ENCODE data around the gene NQO1. TPM values are rescaled to one million over a fixed set of nuclear protein-coding genes. Genes with fewer than 3 reads are reported as not detected.

Gene NQO1
- total and polyA plus RNA-seq, 2 of the 13 experiments (the other 11 are each of a cell fraction or from before 2014, with no cell fraction given): 464 to 1,060 TPM

- TF ChIP-seq PBX2 (CRISPR knock-in tag; IDR thresholded peaks at IDR 0.05) (no peak), RCOR2 (CRISPR knock-in tag; IDR thresholded peaks at IDR 0.05) (no peak), ZNF503 (CRISPR knock-in tag; IDR thresholded peaks at IDR 0.05) (no peak; the same call in 1 of the 2 replicates), KDM1A (CRISPR knock-in tag; IDR thresholded peaks at IDR 0.05) (no peak), HNRNPK (IDR thresholded peaks at IDR 0.05; ENCODE audit: low read depth, low read length, poor library complexity, severe bottlenecking) (no peak), CREB1 (IDR thresholded peaks at IDR 0.05) (no peak), CREB1 (CRISPR knock-in tag; IDR thresholded peaks at IDR 0.05) (no peak; the same call in 1 of the 2 replicates), SRY (CRISPR knock-in tag; IDR thresholded peaks at IDR 0.05) (no peak), CHD2 (IDR thresholded peaks at IDR 0.05; ENCODE audit: low read depth, low read length) (no peak), FIP1L1 (IDR thresholded peaks at IDR 0.05; ENCODE audit: borderline replicate concordance, insufficient read depth, low read depth, low read length) (no peak), ZBTB42 (CRISPR knock-in tag; IDR thresholded peaks at IDR 0.05) (no peak), CBX1 (IDR thresholded peaks at IDR 0.05; ENCODE audit: low read depth) (no peak), ZNF414 (CRISPR knock-in tag; IDR thresholded peaks at IDR 0.05) (no peak), ZHX2 (IDR thresholded peaks at IDR 0.05; ENCODE audit: low read depth) (no peak), ZHX2 (CRISPR knock-in tag; IDR thresholded peaks at IDR 0.05; ENCODE audit: borderline replicate concordance) (no peak), ZUFSP (CRISPR knock-in tag; IDR thresholded peaks at IDR 0.05; ENCODE audit: borderline replicate concordance) (no peak), TAF1 (CRISPR knock-in tag; IDR thresholded peaks at IDR 0.05) (no peak)
Measured at GRCh38 chr16:69680358-69680757, 46.0 kb downstream of the NQO1 start (continued).

Measured in HepG2 (cell line).